ENCODE data around the gene IVNS1ABP. TPM values are rescaled to one million over a fixed set of nuclear protein-coding genes. Genes with fewer than 3 reads are reported as not detected.

Gene IVNS1ABP
- total and polyA plus RNA-seq, 10 of the 15 experiments (the other 5 are each of a cell fraction or from before 2014, with no cell fraction given), result 19.2 to 154 (median 43.9) TPM

DNA sequence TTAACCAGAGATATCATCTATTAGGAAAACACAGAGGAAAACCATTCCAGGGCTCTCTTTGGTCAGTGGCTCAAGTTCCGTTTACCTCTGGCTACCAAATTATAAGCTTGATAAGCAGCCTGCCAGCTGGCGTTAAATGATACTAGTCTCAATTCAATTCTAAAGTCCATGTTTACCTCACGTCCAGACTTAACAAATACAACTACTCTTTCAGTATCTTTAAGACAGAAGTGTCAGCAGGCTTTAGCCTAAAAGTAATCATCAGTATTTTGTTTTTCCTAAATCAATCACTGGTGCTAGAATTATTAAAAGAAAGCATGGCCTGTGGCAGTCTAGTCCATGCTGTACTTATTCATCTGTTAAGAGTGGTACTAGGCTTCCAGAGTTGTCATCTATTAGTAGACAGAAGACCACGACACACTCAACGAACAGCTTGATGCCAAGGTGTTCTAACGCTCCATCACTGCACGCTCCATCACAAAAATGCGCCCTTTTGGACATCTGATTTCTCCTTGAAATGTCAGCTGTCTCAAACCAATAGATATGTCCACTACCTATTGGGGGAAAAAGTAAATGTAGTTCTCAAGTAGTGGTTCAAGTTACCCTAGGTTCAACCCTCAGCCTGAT, 1.5 kb downstream of the IVNS1ABP start (continued):
- TF ChIP-seq, protein P1, sequence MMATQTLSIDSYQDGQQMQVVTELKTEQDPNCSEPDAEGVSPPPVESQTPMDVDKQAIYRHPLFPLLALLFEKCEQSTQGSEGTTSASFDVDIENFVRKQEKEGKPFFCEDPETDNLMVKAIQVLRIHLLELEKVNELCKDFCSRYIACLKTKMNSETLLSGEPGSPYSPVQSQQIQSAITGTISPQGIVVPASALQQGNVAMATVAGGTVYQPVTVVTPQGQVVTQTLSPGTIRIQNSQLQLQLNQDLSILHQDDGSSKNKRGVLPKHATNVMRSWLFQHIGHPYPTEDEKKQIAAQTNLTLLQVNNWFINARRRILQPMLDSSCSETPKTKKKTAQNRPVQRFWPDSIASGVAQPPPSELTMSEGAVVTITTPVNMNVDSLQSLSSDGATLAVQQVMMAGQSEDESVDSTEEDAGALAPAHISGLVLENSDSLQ (IDR thresholded peaks at IDR 0.05), result no peak

DNA sequence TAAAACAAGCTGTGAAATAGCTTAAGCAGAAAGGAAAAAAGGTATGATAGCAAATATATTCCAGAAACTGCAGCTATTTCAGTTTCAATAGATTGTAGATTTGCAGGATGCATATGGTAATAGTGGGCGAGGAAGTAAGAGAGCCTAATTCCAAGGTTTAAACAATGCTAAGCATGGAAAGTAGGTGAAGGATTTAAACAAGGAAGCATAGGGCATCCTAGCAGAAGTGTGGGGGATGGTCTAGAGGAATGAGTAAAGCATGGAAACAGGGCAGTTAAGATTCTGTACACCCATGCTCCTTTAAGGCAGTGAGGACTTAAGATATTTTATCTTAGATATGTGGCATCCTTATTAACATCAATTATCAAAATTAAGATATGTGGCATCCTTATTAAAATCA, 2.6 kb downstream of the IVNS1ABP start:
- peak overlapping the region; percentile 15; the same call in 1 of the 2 replicates for H3K9ac ChIP-seq (ENCODE audit: control insufficient read depth, insufficient read depth, low read length)
- ChIA-PET SMC1A (ENCODE audit: uncharacterized antibody, unreplicated experiment) (interaction anchor here (0.6 to 2.4 kb wide), 14 partner anchors 9 to 367 kb away, joined by 3 to 18 read pairs (median 4); no protein-coding TSS in a partner anchor), RAD21 (ENCODE audit: unreplicated experiment) (interaction anchor here (0.8 to 2.3 kb wide), 8 partner anchors 10 to 509 kb away, joined by 3 to 18 read pairs (median 4); no protein-coding TSS in a partner anchor), CTCF (interaction anchor here (1.0 to 2.3 kb wide), 6 partner anchors 74 to 367 kb away, joined by 3 to 13 read pairs (median 7); no protein-coding TSS in a partner anchor), POLR2A (interaction anchor here (0.5 kb wide), 1 partner anchor 79 kb away, joined by 9 read pairs; no protein-coding TSS in a partner anchor)
- WGBS (ENCODE audit: insufficient coverage, insufficient replicate concordance, low lambda C conversion rate, missing lambda C conversion rate), result 0% methylated on average over 1 of the region's 1 CpG
- H3K27ac ChIP-seq (ENCODE audit: control insufficient read depth, insufficient read depth), result peak overlapping the region; percentile 33; the same call in 1 of the 2 replicates
- BruUV-seq (replicated peaks), result no TSS peak
- H4K20me1 ChIP-seq (ENCODE audit: control insufficient read depth, insufficient read depth), result no peaks in the 10 kb centered on the region; the same call in 1 of the 2 replicates
- FAIRE-seq (no peak), DNase-seq (ENCODE audit: low read depth, low spot score) (no peak), ATAC-seq (no peak)
- H3K79me2 ChIP-seq (ENCODE audit: control insufficient read depth, insufficient read depth, low read length), result peaks cover 67% of the 10 kb centered on the region
- H3K9me3 ChIP-seq (replicated peaks; ENCODE audit: control insufficient read depth, insufficient read depth, low read length), result no peaks in the 10 kb centered on the region
- intact Hi-C loops (cut with micrococcal nuclease; ENCODE audit: unreplicated experiment) (loop anchor here (2.0 kb wide), 1 partner anchor 366 kb away; no protein-coding TSS in a partner anchor), in situ Hi-C loops (cut with MboI) (loop anchor here (25.0 kb wide), 1 partner anchor 1048 kb away; no protein-coding TSS in a partner anchor)
- H2AFZ ChIP-seq (ENCODE audit: control insufficient read depth, low read depth, low read length), result no peak overlapping the region
- peaks cover 0 to 2% of the 10 kb centered on the region in 2 experiments; a peak in 1 of 4 replicates for H3K36me3 ChIP-seq (ENCODE audit: control insufficient read depth in 2 of 2, insufficient read depth in 2 of 2, low read length in 1 of 2)
- no peaks in the 10 kb centered on the region for H3K27me3 ChIP-seq (replicated peaks in 1 of 2; ENCODE audit: control insufficient read depth in 2 of 2, insufficient read depth in 2 of 2, low read length in 1 of 2)
- peak overlapping the region; percentile 79 for H3K4me3 ChIP-seq
- peak overlapping the region; percentile 64 for H3K4me2 ChIP-seq (ENCODE audit: control insufficient read depth, insufficient read depth)
- no peaks in the 10 kb centered on the region; the same call in 1 of the 2 replicates for H3K4me1 ChIP-seq (ENCODE audit: control insufficient read depth, insufficient read depth, low read length)
- no peak for TF ChIP-seq BHLHE40 (IDR thresholded peaks at IDR 0.05; ENCODE audit: borderline replicate concordance in 1 of 2, low read depth in 2 of 2, low read length in 1 of 2)
- TF ChIP-seq POLR2AphosphoS5 (IDR thresholded peaks at IDR 0.05; ENCODE audit: low read length), result peak; percentile 29; the same call in 1 of the 2 replicates

Data from GM12878 (cell line).